ENCODE data around the gene CST4.

CST4 gene

DNA sequence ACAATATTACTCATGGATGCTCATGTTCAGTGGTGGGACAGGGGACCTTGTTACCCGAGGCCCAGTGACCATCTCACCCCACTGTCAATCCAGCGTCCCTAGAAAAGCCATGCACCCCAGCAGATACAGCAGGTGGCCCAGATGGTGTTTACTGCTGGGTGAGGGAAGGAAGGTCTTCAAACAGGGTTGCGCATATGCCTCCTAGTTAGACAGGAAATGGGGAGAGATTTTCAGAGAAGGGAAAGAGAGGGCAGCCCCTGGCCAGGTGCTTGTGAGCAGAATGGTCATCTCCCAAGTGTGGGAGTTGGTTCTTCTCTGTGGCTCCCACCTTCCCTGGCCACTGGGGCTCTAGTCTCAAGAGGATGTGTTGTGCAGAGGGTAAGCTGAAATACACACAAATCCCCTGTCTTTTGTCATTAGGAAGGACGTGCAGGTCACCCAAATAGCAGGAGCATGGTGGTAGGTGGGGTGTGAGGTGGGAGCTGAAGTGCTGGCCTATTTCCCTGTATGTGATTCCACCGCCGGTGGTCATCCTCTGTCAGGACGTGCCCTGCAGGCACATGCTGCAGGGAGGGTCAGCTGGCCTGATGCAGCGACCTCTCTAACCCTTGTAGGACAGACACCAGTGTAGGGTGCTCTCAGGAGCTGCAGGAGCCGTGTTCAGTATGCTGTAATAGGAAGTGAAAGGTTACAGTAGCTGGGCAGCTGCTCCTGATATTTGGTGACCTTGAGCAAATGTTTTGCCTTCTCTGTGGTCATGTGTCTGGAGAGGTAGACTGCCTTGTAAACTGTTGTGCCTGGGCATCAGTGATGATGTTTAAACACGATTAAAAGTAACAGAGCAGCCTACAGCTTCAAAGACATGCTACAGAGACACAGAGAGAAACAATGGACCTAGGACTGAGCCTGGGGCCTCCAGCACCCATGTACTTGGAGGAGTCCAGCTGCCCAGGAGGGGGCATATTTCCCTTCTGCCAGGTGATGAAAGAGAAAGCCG is 47.9 kb downstream of the CST4 start:
- no peak overlapping the region for H3K4me3 ChIP-seq (replicated peaks; ENCODE audit: low read depth, low read length)
- no peak for DNase-seq (ENCODE audit: extremely low read depth, low read depth)
- TF ChIP-seq, protein P1, sequence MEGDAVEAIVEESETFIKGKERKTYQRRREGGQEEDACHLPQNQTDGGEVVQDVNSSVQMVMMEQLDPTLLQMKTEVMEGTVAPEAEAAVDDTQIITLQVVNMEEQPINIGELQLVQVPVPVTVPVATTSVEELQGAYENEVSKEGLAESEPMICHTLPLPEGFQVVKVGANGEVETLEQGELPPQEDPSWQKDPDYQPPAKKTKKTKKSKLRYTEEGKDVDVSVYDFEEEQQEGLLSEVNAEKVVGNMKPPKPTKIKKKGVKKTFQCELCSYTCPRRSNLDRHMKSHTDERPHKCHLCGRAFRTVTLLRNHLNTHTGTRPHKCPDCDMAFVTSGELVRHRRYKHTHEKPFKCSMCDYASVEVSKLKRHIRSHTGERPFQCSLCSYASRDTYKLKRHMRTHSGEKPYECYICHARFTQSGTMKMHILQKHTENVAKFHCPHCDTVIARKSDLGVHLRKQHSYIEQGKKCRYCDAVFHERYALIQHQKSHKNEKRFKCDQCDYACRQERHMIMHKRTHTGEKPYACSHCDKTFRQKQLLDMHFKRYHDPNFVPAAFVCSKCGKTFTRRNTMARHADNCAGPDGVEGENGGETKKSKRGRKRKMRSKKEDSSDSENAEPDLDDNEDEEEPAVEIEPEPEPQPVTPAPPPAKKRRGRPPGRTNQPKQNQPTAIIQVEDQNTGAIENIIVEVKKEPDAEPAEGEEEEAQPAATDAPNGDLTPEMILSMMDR (IDR thresholded peaks at IDR 0.05; ENCODE audit: low read depth, low read length, missing control alignments): no peak

DNA sequence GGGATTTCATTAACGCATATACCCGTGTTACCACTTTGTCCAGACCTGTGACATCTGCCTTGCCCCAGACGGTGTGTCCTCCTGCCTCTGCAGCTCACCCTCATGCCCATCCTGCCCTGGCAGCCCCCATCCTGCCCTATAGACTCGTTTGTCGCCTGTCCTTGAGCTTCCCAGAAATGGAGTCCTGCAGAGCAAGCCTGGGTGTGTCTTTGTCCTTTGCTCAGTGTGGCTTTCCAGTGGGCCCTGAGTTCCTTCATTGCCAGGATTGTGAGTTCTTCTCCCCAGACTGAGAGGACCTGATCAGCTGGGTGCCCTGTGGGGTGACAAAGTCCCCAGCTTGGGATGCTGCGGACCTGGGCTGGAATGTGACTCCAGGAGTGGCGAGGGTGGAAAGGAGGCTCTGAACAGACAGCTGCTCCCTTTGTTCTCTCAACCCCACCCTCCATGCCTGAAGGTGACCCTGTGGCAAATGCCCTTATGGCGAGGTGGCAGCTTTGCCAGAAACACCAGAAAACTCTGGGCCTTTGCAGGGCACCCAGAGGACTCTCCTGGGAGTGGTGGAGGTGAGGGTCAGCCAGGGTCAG is 48.7 kb downstream of the CST4 start:
- no peak overlapping the region for H3K4me3 ChIP-seq (replicated peaks; ENCODE audit: low read depth, low read length)
- no peak for DNase-seq (ENCODE audit: extremely low read depth, low read depth)
- TF ChIP-seq, protein P1 (IDR thresholded peaks at IDR 0.05; ENCODE audit: low read depth, low read length, missing control alignments): no peak

DNA sequence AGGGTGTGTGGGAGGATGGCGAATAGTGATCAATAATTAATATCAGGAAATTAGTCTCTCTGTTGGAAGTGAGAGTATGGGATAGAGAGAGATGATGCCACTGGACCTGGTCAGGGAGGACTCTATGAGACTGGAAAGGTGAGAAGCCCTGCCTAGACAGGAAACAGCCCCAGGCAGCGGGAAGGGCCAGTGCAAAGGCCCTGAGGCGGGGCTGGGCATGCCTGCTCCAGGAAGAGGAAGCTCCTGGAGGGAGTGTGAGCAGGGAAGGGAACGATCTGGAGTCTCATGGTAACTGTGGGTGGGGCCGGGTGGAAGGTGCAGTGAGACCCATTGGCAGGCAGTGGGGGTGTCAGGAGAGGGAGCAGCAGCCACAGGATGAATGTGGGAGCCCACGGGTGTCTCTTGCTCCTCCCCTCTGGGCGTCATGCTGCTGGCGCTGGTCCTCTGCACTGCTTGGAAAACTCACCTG is 49.3 kb downstream of the CST4 start:
- H3K4me3 ChIP-seq (replicated peaks; ENCODE audit: low read depth, low read length): no peak overlapping the region
- DNase-seq (ENCODE audit: extremely low read depth, low read depth): no peak
- TF ChIP-seq, protein P1 (IDR thresholded peaks at IDR 0.05; ENCODE audit: low read depth, low read length, missing control alignments): no peak

DNA sequence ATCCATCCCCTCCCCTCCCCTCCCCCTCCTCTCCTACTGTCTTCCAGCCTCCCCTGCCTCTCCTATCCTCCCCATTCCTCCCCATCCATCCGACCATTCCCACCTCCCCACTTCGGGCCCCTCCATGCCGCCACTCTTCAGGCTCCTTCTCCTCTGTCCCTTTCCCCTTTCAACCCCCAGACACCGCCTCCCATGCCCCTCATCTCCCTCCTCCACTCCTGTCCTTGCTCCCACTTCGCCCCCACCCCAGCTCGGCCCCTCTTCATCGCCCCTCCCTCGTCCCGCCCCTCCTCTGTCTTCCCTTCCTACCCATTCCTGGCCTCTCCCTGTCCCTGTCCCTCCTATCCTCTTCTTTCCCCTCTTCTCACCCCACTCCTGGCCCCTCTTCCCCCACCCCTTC is 50.5 kb downstream of the CST4 start:
- TF ChIP-seq, protein P1 (IDR thresholded peaks at IDR 0.05; ENCODE audit: low read depth, low read length, missing control alignments): no peak
- H3K4me3 ChIP-seq (replicated peaks; ENCODE audit: low read depth, low read length): no peak overlapping the region
- DNase-seq (ENCODE audit: extremely low read depth, low read depth): no peak

GRCh38 chr20:23637282-23638221 is 51.3 kb downstream of the CST4 start, which contains the start of gene CST3:
TSS of gene CST3 (minus strand) at chr20:23637955. CDS start at chr20:23637862, 93 bp downstream.
- H3K4me3 ChIP-seq (replicated peaks; ENCODE audit: low read depth, low read length): peak within 1 kb of the TSS; percentile 71
- TF ChIP-seq, protein P1 (IDR thresholded peaks at IDR 0.05; ENCODE audit: low read depth, low read length, missing control alignments): no peak
- DNase-seq (ENCODE audit: extremely low read depth, low read depth): peak; percentile 56

GRCh38 chr20:23636908-23637281 is 51.9 kb downstream of the CST4 start:
- no peak for DNase-seq (ENCODE audit: extremely low read depth, low read depth)
- TF ChIP-seq, protein P1 (IDR thresholded peaks at IDR 0.05; ENCODE audit: low read depth, low read length, missing control alignments): no peak

More at GRCh38 chr20:23636908-23637281, 51.9 kb downstream of the CST4 start:
- peak overlapping the region; percentile 71 for H3K4me3 ChIP-seq (replicated peaks; ENCODE audit: low read depth, low read length)

Measured in HFF-Myc (cell line).